B cell (primary cell): ENCODE measurements around the gene PLEKHA8. TPM values are rescaled to one million over a fixed set of nuclear protein-coding genes. Genes with fewer than 3 reads are reported as not detected.

Source experiments
- ATAC-seq: fragments of 200-7000 bp; cut with Tn5 transposase; one replicate; pipeline ENCODE4 v1.10.0; 2021; ENCODE audit warnings: low read depth, mild to moderate bottlenecking, moderate number of reproducible peaks, moderate library complexity
- CTCF ChIA-PET: fragments of 350-600 bp; sonication (Branson Sonifier 250); formaldehyde crosslinking; loops from one replicate; lab custom pipeline; 2021; ENCODE audit warnings: antibody characterized with exemption, inconsistent platforms; lab: Charles Lee
- POLR2A ChIA-PET: fragments of 350-600 bp; sonication (Branson Sonifier 250); formaldehyde crosslinking; loops from one replicate; lab custom pipeline; 2021; ENCODE audit warnings: antibody characterized with exemption; lab: Charles Lee
- DNase-seq: peaks from one replicate; pipeline ENCODE4 v3.0.0; 2013
- H2AFZ ChIP-seq: 2 replicates; pipeline ENCODE4 v1.6.1; 2012; ENCODE audit warnings: mild to moderate bottlenecking, low read depth, low read length; ENCODE audit not compliant: insufficient read depth, poor library complexity, severe bottlenecking
- H3K27ac ChIP-seq, 2 donors: 1 replicate in 1 of 2; 2 replicates in 1 of 2; pipeline ENCODE4 v1.5.1; 2012 to 2013; ENCODE audit warnings: low read length in 2 of 2, mild to moderate bottlenecking in 2 of 2, moderate library complexity in 1 of 2
- H3K27me3 ChIP-seq, 4 experiments: fragments of 200-600 bp in 1 of 4; sonication (generic) in 1 of 4; replicated peaks in 1 of 4; 1 replicate in 2 of 4; 2 replicates in 2 of 4; pipeline versions ENCODE4 v1.6.1 to v1.7.0; 2013 to 2016; ENCODE audit warnings: low read length in 3 of 4, mild to moderate bottlenecking in 2 of 4, mixed read lengths in 1 of 4, moderate library complexity in 1 of 4; ENCODE audit not compliant: insufficient read depth in 4 of 4, control insufficient read depth in 3 of 4; ENCODE audit errors: control extremely low read depth in 1 of 4
- H3K36me3 ChIP-seq, 2 experiments: replicated peaks in 1 of 2; 1 replicate in 1 of 2; 2 replicates in 1 of 2; pipeline versions ENCODE4 v1.6.1 to v1.7.1; 2013; ENCODE audit warnings: low read length in 1 of 2; ENCODE audit not compliant: insufficient read depth in 2 of 2, control insufficient read depth in 1 of 2; ENCODE audit errors: control extremely low read depth in 1 of 2, extremely low read depth in 1 of 2
- H3K4me1 ChIP-seq, 2 donors: fragments of 200-600 bp in 1 of 2; sonication (generic) in 1 of 2; 1 replicate in 1 of 2; 2 replicates in 1 of 2; pipeline versions ENCODE4 v1.5.1 to v1.6.1; 2013 to 2017; ENCODE audit warnings: low read length in 2 of 2; ENCODE audit not compliant: control insufficient read depth in 2 of 2, insufficient read depth in 2 of 2
- H3K4me2 ChIP-seq: replicated peaks from 2 replicates; pipeline ENCODE3; 2012; ENCODE audit warnings: mild to moderate bottlenecking, low read depth, low read length; ENCODE audit not compliant: poor library complexity, severe bottlenecking
- H3K4me3 ChIP-seq, 5 experiments: fragments of 200-600 bp in 1 of 5; sonication (generic) in 1 of 5; 1 replicate in 3 of 5; 2 replicates in 2 of 5; pipeline versions ENCODE4 v1.5.1 to v1.7.0; 2011 to 2016; ENCODE audit warnings: low read length in 4 of 5, mild to moderate bottlenecking in 4 of 5, low read depth in 2 of 5, control low read depth in 1 of 5, moderate library complexity in 1 of 5; ENCODE audit not compliant: insufficient read depth in 1 of 5; ENCODE audit errors: control extremely low read depth in 1 of 5, extremely low read depth in 1 of 5
- H3K79me2 ChIP-seq: fragments of 200-600 bp; sonication (generic); one replicate; pipeline ENCODE4 v1.6.0; 2016; ENCODE audit warnings: low read length; ENCODE audit not compliant: control insufficient read depth, insufficient read depth
- H3K9ac ChIP-seq: fragments of 200-600 bp; sonication (generic); 2 replicates; pipeline ENCODE4 v1.6.1; 2017; ENCODE audit warnings: mild to moderate bottlenecking, low read length, moderate library complexity
- H3K9me3 ChIP-seq, 3 donors: one replicate each; pipeline versions ENCODE4 v1.6.1 to v1.7.1; 2013; ENCODE audit warnings: low read length in 2 of 3; ENCODE audit not compliant: control insufficient read depth in 2 of 3, insufficient read depth in 1 of 3; ENCODE audit errors: control extremely low read depth in 1 of 3
- H4K20me1 ChIP-seq: 2 replicates; pipeline ENCODE4 v1.6.0; 2012; ENCODE audit warnings: mild to moderate bottlenecking, low read length; ENCODE audit not compliant: insufficient read depth, control insufficient read depth, poor library complexity, severe bottlenecking
- H3K27ac Mint-ChIP-seq: one replicate; pipeline ENCODE4 v1.8.0; 2021; ENCODE audit warnings: mixed read lengths
- H3K27me3 Mint-ChIP-seq: one replicate; pipeline ENCODE4 v1.8.0; 2021; ENCODE audit warnings: mixed read lengths
- H3K4me1 Mint-ChIP-seq: one replicate; pipeline ENCODE4 v1.8.0; 2021; ENCODE audit warnings: mixed read lengths
- H3K4me3 Mint-ChIP-seq: one replicate; pipeline ENCODE4 v1.8.0; 2021; ENCODE audit warnings: mixed read lengths
- H3K9me3 Mint-ChIP-seq: one replicate; pipeline ENCODE4 v1.8.0; 2022; ENCODE audit warnings: mixed read lengths; ENCODE audit not compliant: insufficient read depth
- CTCF ChIP-seq: fragments of 200-600 bp; IDR thresholded peaks from one replicate; pipeline ENCODE4 v1.8.0; 2022; ENCODE audit warnings: antibody characterized with exemption, mild to moderate bottlenecking
- EZH2 ChIP-seq: IDR thresholded peaks from 2 replicates; pipeline ENCODE4 v1.6.1; 2012; ENCODE audit warnings: borderline replicate concordance, low read depth, mild to moderate bottlenecking, moderate library complexity, low read length; ENCODE audit not compliant: insufficient read depth, poor library complexity, severe bottlenecking
- WGBS: methylation state at CpG from one replicate; pipeline ENCODE4 v1.1.5; 2013; ENCODE audit warnings: missing lambda C conversion rate; ENCODE audit not compliant: insufficient coverage; 5-methylcytosine and 5-hydroxymethylcytosine counted together
- intact Hi-C: fragments of 100-400 bp; cut with micrococcal nuclease; formaldehyde crosslinking; loops from one replicate; pipeline ENCODE4 v1.10.0; 2022
- polyA plus RNA-seq: library from polyadenylated mRNA; depleted of rRNA; stranded (reverse); fragments of >200 nt; gene quantifications from 2 replicates; pipeline ENCODE4 v1.2.3, GENCODE V29; 2012
- total RNA-seq, 2 donors: library from RNA; stranded (reverse); fragments of 120-200 nt in 1 of 2; gene quantifications; 1 replicate in 1 of 2; 2 replicates in 1 of 2; pipeline versions ENCODE4 v1.2.3 to v1.2.4, GENCODE V29; 2013 to 2022

PLEKHA8 gene
- total and polyA plus RNA-seq, 2 donors (not counting 1 experiment from before 2014, with no cell fraction given), result 1.7 to 10.5 TPM

- no peak for TF ChIP-seq CTCF
- TF ChIP-seq EZH2, result no peak
- Histone ChIP-seq H3K9ac (no peak overlapping the region), H3K27me3 (no peaks in the 10 kb centered on the region), H3K4me2 (no peak overlapping the region), H3K36me3 (peaks cover 0 to 3% of the 10 kb centered on the region in 2 experiments), H3K79me2 (no peaks in the 10 kb centered on the region), H4K20me1 (no peaks in the 10 kb centered on the region), H3K9me3 (no peaks in the 10 kb centered on the region), H2AFZ (no peak overlapping the region), H3K4me3 (no peak overlapping the region), H3K27ac (no peak overlapping the region), H3K4me1 (no peaks in the 10 kb centered on the region)
- no peak for DNase-seq
- Mint-ChIP-seq H3K4me3 (no peak overlapping the region), H3K9me3 (no peaks in the 10 kb centered on the region), H3K27me3 (no peaks in the 10 kb centered on the region), H3K27ac (no peak overlapping the region), H3K4me1 (no peaks in the 10 kb centered on the region)
- CTCF ChIA-PET, result no interaction called here
- no peak for ATAC-seq
- intact Hi-C loops, result no loop called here
- 96% methylated on average over 6 of the region's 6 CpGs for WGBS
- POLR2A ChIA-PET, result no interaction called here
These were observed 18.2 kb upstream of the PLEKHA8 start for GRCh38 chr7:30010021-30010420.

GRCh38 chr7:30012757-30013156 is 15.5 kb upstream of the PLEKHA8 start:
- no peak for ATAC-seq
- CTCF ChIA-PET, result no interaction called here
- Mint-ChIP-seq H3K27ac (no peak overlapping the region), H3K4me1 (no peaks in the 10 kb centered on the region), H3K4me3 (no peak overlapping the region), H3K27me3 (no peaks in the 10 kb centered on the region), H3K9me3 (no peaks in the 10 kb centered on the region)
- Histone ChIP-seq H3K4me1 (no peaks in the 10 kb centered on the region), H3K9me3 (no peaks in the 10 kb centered on the region), H3K79me2 (no peaks in the 10 kb centered on the region), H3K4me2 (no peak overlapping the region), H4K20me1 (no peaks in the 10 kb centered on the region), H3K27ac (no peak overlapping the region), H3K9ac (no peak overlapping the region), H3K4me3 (no peak overlapping the region), H3K36me3 (peaks cover 0 to 6% of the 10 kb centered on the region in 2 experiments), H2AFZ (no peak overlapping the region), H3K27me3 (no peaks in the 10 kb centered on the region)
- WGBS, result no CpG with 5 or more reads among the region's 3 CpGs
- POLR2A ChIA-PET, result no interaction called here
- no peak for DNase-seq
- intact Hi-C loops, result no loop called here
- TF ChIP-seq EZH2 (no peak), CTCF (no peak)
